Gastroesophageal sphincter (tissue), 3 donors: Measurements from ENCODE around the gene UNKL.

ENCODE experiments used
- EP300 ChIP-seq: sonication (generic); formaldehyde crosslinking; IDR thresholded peaks from one replicate; pipeline ENCODE4 v1.6.1; 2017; ENCODE audit warnings: antibody characterized with exemption, mild to moderate bottlenecking
- POLR2A ChIP-seq, 2 donors: fragments of 450-650 bp; IDR thresholded peaks; one replicate each; pipeline ENCODE4 v1.6.1; 2017; ENCODE audit warnings: antibody characterized with exemption in 2 of 2, mild to moderate bottlenecking in 2 of 2, moderate library complexity in 1 of 2
- TF ChIP-seq, protein P1 (sequence below), 4 experiments: fragments of 200-600 bp in 2 of 4; fragments of 450-650 bp in 2 of 4; sonication (generic) in 1 of 4; IDR thresholded peaks; one replicate each; pipeline ENCODE4 v1.5.1; 2017 to 2019; ENCODE audit warnings: antibody characterized with exemption in 4 of 4, mild to moderate bottlenecking in 2 of 4, moderate library complexity in 2 of 4

DNA sequence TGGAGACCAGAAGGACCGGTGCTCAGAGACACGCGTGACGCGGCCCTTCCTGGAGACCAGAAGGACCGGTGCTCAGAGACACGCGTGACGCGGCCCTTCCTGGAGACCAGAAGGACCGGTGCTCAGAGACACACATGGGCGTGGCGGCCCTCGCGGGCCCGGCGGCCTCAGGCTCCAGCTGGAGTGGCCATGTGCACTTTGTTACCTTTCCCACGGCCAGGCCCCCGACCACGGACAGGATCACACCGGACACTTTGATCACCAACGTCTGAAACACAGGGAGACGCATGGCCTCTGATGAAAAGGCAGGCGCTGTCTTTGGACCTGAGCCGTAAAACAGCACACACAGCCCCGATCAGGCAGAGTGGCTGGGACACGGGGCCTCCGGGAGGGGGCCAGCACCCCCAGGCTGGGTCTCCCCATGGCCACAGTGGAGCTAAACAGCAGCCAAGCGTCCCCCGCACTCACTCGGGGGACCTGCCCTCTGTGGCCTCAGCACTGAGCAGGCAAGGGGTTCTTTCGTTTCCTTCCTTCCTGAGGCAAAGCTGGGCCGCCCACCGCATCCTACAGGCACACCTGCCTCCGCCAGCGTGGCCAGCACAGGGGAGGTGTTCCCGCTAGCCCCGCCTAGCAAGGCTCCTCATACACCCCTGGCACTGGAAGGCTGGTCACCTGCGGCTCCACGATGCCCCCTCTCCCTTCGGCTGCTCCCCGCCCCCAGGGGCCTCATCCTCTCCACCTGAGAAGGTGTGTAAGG lies 43.2 kb upstream of the UNKL start:
- TF ChIP-seq, protein P1, sequence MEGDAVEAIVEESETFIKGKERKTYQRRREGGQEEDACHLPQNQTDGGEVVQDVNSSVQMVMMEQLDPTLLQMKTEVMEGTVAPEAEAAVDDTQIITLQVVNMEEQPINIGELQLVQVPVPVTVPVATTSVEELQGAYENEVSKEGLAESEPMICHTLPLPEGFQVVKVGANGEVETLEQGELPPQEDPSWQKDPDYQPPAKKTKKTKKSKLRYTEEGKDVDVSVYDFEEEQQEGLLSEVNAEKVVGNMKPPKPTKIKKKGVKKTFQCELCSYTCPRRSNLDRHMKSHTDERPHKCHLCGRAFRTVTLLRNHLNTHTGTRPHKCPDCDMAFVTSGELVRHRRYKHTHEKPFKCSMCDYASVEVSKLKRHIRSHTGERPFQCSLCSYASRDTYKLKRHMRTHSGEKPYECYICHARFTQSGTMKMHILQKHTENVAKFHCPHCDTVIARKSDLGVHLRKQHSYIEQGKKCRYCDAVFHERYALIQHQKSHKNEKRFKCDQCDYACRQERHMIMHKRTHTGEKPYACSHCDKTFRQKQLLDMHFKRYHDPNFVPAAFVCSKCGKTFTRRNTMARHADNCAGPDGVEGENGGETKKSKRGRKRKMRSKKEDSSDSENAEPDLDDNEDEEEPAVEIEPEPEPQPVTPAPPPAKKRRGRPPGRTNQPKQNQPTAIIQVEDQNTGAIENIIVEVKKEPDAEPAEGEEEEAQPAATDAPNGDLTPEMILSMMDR (IDR thresholded peaks at IDR 0.05), result no peak
- TF ChIP-seq POLR2A (IDR thresholded peaks at IDR 0.05) (no peak), EP300 (no peak)
